Adrenal gland (tissue), 12 donors: Measurements from ENCODE around the gene MRPL33. TPM values are rescaled to one million over a fixed set of nuclear protein-coding genes. Genes with fewer than 3 reads are reported as not detected.
"Not testable (repeated sequence)": the region's sequence is repeated elsewhere in the genome, so short reads cannot be mapped to it uniquely, and the experiment has no call there.

Experiments
- DNase-seq, 7 donors: peaks; one replicate each; pipeline ENCODE4 v3.0.0-alpha.2; 2019 to 2020
- H3K27ac ChIP-seq, 5 donors: fragments of 200-600 bp; sonication (generic) in 4 of 5; 1 replicate in 3 of 5; 2 replicates in 2 of 5; pipeline versions ENCODE4 v1.5.1 to v1.8.0; 2016 to 2020; ENCODE audit warnings: mild to moderate bottlenecking in 1 of 5
- H3K27me3 ChIP-seq: fragments of 200-600 bp; 2 replicates; pipeline ENCODE4 v1.8.0; 2021
- H3K36me3 ChIP-seq, 2 donors: fragments of 200-600 bp; replicated peaks in 1 of 2; 1 replicate in 1 of 2; 2 replicates in 1 of 2; pipeline versions ENCODE4 v1.5.1 to v1.8.0; 2018 to 2022
- H3K4me1 ChIP-seq, 2 donors: fragments of 200-600 bp; replicated peaks in 1 of 2; 1 replicate in 1 of 2; 2 replicates in 1 of 2; pipeline versions ENCODE4 v1.5.1 to v1.8.0; 2018 to 2021
- H3K4me3 ChIP-seq, 4 donors: fragments of 200-600 bp; sonication (generic) in 3 of 4; one replicate each; pipeline ENCODE4 v1.5.1; 2016 to 2018
- H3K9me3 ChIP-seq, 3 donors: fragments of 200-600 bp; sonication (generic) in 1 of 3; replicated peaks in 1 of 3; 1 replicate in 2 of 3; 2 replicates in 1 of 3; pipeline versions ENCODE4 v1.5.1 to v1.8.0; 2016 to 2021
- POLR2A ChIP-seq, 2 donors: fragments of 450-650 bp; IDR thresholded peaks; one replicate each; pipeline ENCODE4 v1.6.1; 2017; ENCODE audit warnings: antibody characterized with exemption in 2 of 2, mild to moderate bottlenecking in 2 of 2, moderate library complexity in 1 of 2
- WGBS, 4 donors: extraction: QIAGEN DNeasy Blood & Tissue Kit in 2 of 4; methylation state at CpG; one replicate each; pipeline versions ENCODE4 v1.1.5 to v1.1.7; 2013 to 2017; 5-methylcytosine and 5-hydroxymethylcytosine counted together
- intact Hi-C, 2 donors: fragments of 100-400 bp; cut with DNase I; formaldehyde crosslinking; loops; one replicate each; pipeline versions ENCODE4 v1.14.1 to v1.15.0; 2022 to 2023
- polyA plus RNA-seq, 3 donors: library from polyadenylated mRNA; stranded (reverse); fragments of 200-250 nt in 2 of 3; fragments of 350-450 nt in 1 of 3; fragmentation: Illumina TruSeq in 1 of 3; extraction: RNeasy Lipid Tissue Mini Kit (QIAGEN cat#74804) in 1 of 3; gene quantifications; one replicate each; pipeline ENCODE4 v1.2.3, GENCODE V29; 2013 to 2014
- total RNA-seq, 9 donors: library from RNA; depleted of rRNA in 4 of 9; stranded (reverse); fragments of >200 nt in 4 of 9; fragments of 120-200 nt in 1 of 9; fragmentation: NEBNext Ultra II Directional in 1 of 9; extraction: Animal tissue kit (Norgen Biotek cat#: 25700) in 1 of 9; gene quantifications; one replicate each; pipeline versions ENCODE4 v1.1.0 to v1.2.4, GENCODE V29; 2013 to 2023
- TF ChIP-seq, protein P1 (sequence below), 6 experiments: fragments of 450-650 bp in 4 of 6; fragments of 200-600 bp in 2 of 6; sonication (generic) in 1 of 6; IDR thresholded peaks; 1 replicate in 5 of 6; 2 replicates in 1 of 6; pipeline versions ENCODE4 v1.5.1 to v1.8.0; 2016 to 2021; ENCODE audit warnings: antibody characterized with exemption in 6 of 6, mild to moderate bottlenecking in 2 of 6, moderate library complexity in 1 of 6
- donor health status: healthy with polysubstance abuse.
- donor health status: Bipolar disorder and iron deficiency.
- donor health status: DM: yes; HTN: yes; CAD: no.
- donor health status: DM: no; HTN: no; CAD: no.
- donor health status: DM: no; HTN: no; CAD: no.
- donor health status: DM: yes; HTN: yes; CAD: no.

MRPL33 gene
- total and polyA plus RNA-seq, 12 donors: 211 to 1,020 (median 485) TPM

- Histone ChIP-seq H3K36me3 (no peaks in the 10 kb centered on the region), H3K4me1 (peaks cover 0 to under 1% of the 10 kb centered on the region in 2 donors), H3K27ac (no peak overlapping the region), H3K9me3 (no peaks in the 10 kb centered on the region), H3K4me3 (no peak overlapping the region), H3K27me3 (no peaks in the 10 kb centered on the region)
- WGBS, 4 donors: 92 to 97% (median 93%) methylated on average over 9 of the region's 9 CpGs
- intact Hi-C loops: no loop called here
- DNase-seq: peak in 1 of 7 donors; percentile 38
- no peak for TF ChIP-seq POLR2A (IDR thresholded peaks at IDR 0.05)
- TF ChIP-seq, protein P1, sequence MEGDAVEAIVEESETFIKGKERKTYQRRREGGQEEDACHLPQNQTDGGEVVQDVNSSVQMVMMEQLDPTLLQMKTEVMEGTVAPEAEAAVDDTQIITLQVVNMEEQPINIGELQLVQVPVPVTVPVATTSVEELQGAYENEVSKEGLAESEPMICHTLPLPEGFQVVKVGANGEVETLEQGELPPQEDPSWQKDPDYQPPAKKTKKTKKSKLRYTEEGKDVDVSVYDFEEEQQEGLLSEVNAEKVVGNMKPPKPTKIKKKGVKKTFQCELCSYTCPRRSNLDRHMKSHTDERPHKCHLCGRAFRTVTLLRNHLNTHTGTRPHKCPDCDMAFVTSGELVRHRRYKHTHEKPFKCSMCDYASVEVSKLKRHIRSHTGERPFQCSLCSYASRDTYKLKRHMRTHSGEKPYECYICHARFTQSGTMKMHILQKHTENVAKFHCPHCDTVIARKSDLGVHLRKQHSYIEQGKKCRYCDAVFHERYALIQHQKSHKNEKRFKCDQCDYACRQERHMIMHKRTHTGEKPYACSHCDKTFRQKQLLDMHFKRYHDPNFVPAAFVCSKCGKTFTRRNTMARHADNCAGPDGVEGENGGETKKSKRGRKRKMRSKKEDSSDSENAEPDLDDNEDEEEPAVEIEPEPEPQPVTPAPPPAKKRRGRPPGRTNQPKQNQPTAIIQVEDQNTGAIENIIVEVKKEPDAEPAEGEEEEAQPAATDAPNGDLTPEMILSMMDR (IDR thresholded peaks at IDR 0.05): no peak
Measured at GRCh38 chr2:27742571-27742970, 28.9 kb upstream of the MRPL33 start.

- H3K27me3 ChIP-seq, H3K4me1 ChIP-seq, H3K36me3 ChIP-seq, H3K4me3 ChIP-seq, H3K9me3 ChIP-seq, DNase-seq, H3K27ac ChIP-seq, intact Hi-C loops: not testable (repeated sequence)
Measured at GRCh38 chr2:27745494-27745893, 26.0 kb upstream of the MRPL33 start.

DNA sequence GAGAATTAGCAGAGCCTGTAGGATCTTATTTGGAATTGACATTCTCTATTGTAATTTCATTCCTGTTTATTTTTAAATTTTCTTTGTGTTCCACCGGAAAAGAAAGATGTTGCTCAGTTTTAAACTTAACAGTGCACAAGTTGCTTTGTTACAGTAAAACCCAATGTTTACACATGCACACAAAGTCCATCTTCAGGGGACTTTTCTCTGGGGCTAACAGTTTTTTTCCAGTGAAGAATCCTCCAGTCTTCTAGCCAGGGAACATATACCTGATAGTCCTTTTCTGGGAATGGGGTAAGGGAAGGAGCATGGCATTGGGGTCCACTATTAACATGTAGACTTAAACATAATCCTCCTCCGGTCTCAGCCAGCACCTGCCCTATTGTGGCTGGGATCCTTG, 25.2 kb upstream of the MRPL33 start:
- DNase-seq: no peak
- intact Hi-C loops: no loop called here
- WGBS, 4 donors: 85 to 96% (median 92%) methylated on average over 2 of the region's 2 CpGs
- Histone ChIP-seq H3K27me3 (no peaks in the 10 kb centered on the region), H3K27ac (no peak overlapping the region), H3K9me3 (no peaks in the 10 kb centered on the region), H3K4me1 (no peaks in the 10 kb centered on the region), H3K36me3 (no peaks in the 10 kb centered on the region), H3K4me3 (no peak overlapping the region)
- no peak for TF ChIP-seq POLR2A (IDR thresholded peaks at IDR 0.05)
- TF ChIP-seq, protein P1 (IDR thresholded peaks at IDR 0.05): no peak

DNA sequence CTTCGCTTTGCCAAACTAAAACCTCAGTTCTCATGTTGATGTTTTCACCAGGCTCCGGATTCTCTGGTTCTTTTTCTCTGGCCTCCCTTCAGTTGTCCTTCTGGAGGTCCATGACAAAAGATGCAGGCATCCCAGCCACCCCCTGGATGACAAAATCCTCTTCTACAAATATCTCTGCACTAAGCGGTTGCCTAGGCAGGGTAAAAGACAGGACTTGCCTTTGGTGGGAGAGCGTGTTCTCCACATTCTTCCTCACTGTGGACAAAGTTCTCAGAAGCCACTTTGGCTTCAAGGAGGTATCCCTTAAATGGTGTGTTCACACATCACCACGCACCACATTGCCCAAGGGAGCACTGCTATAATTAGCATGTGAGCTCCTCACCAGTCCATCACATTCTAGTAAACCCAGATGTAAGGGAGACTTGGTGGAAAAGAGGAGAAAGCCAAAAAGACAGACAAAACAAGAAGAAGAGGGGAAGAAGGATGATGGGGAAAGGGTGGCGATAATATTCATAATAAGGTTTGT, 23.6 kb upstream of the MRPL33 start:
- no peak overlapping the region for H3K27ac ChIP-seq
- WGBS, 4 donors: 76 to 83% (median 78%) methylated on average over 6 of the region's 6 CpGs
- intact Hi-C loops: no loop called here

GRCh38 chr2:27748803-27749554, 22.5 kb upstream of the MRPL33 start:
- intact Hi-C loops: not testable (repeated sequence)

More for the DNA sequence above, 23.6 kb upstream of the MRPL33 start:
- Histone ChIP-seq H3K27me3 (no peaks in the 10 kb centered on the region), H3K36me3 (no peaks in the 10 kb centered on the region), H3K9me3 (no peaks in the 10 kb centered on the region), H3K4me1 (no peaks in the 10 kb centered on the region), H3K4me3 (no peak overlapping the region)
- peak in 1 of 7 donors; percentile 30 for DNase-seq
- TF ChIP-seq, protein P1 (IDR thresholded peaks at IDR 0.05): no peak
- TF ChIP-seq POLR2A (IDR thresholded peaks at IDR 0.05): no peak

More at GRCh38 chr2:27748803-27749554, 22.5 kb upstream of the MRPL33 start:
- not testable (repeated sequence) for DNase-seq, H3K9me3 ChIP-seq, H3K27me3 ChIP-seq, H3K4me3 ChIP-seq, H3K4me1 ChIP-seq, H3K36me3 ChIP-seq, H3K27ac ChIP-seq
- 83 to 93% (median 85%) methylated on average over 2 of the region's 2 CpGs for WGBS, 4 donors
